Sigmoid colon (tissue), 7 donors: ENCODE measurements around the gene TAAR5. TPM values are rescaled to one million over a fixed set of nuclear protein-coding genes. Genes with fewer than 3 reads are reported as not detected.
"Not testable (repeated sequence)": the region's sequence is repeated elsewhere in the genome, so short reads cannot be mapped to it uniquely, and the experiment has no call there.

Experiments used
- DNase-seq: peaks from one replicate; pipeline ENCODE4 v3.0.0-alpha.2; 2019
- H3K27ac ChIP-seq, 4 donors: fragments of 200-600 bp; sonication (generic); one replicate each; pipeline ENCODE4 v1.5.1; 2016 to 2019; ENCODE audit warnings: mild to moderate bottlenecking in 1 of 4
- H3K27me3 ChIP-seq, 3 donors: fragments of 200-600 bp; sonication (generic); one replicate each; pipeline ENCODE4 v1.5.1; 2019; ENCODE audit warnings: mild to moderate bottlenecking in 1 of 3
- H3K36me3 ChIP-seq, 4 donors: fragments of 200-600 bp; sonication (generic); one replicate each; pipeline ENCODE4 v1.5.1; 2016 to 2019
- H3K4me1 ChIP-seq, 4 donors: fragments of 200-600 bp; sonication (generic); one replicate each; pipeline ENCODE4 v1.5.1; 2017 to 2019
- H3K4me3 ChIP-seq, 4 donors: fragments of 200-600 bp; sonication (generic); one replicate each; pipeline ENCODE4 v1.5.1; 2017 to 2019; ENCODE audit warnings: mild to moderate bottlenecking in 2 of 4, moderate library complexity in 1 of 4
- H3K9me3 ChIP-seq, 4 donors: fragments of 200-600 bp in 3 of 4; sonication (generic) in 3 of 4; one replicate each; pipeline versions ENCODE4 v1.5.1 to v1.6.1; 2013 to 2019
- CTCF ChIP-seq, 4 experiments: fragments of 450-650 bp in 3 of 4; fragments of 200-600 bp in 1 of 4; IDR thresholded peaks; one replicate each; pipeline ENCODE4 v1.5.1; 2016 to 2019; ENCODE audit warnings: antibody characterized with exemption in 4 of 4, mild to moderate bottlenecking in 3 of 4, moderate library complexity in 2 of 4
- EP300 ChIP-seq, 4 donors: sonication (generic); formaldehyde crosslinking; IDR thresholded peaks; one replicate each; pipeline ENCODE4 v1.6.1; 2017; ENCODE audit warnings: antibody characterized with exemption in 4 of 4
- POLR2A ChIP-seq, 2 donors: fragments of 450-650 bp; IDR thresholded peaks; one replicate each; pipeline ENCODE4 v1.6.1; 2016; ENCODE audit warnings: antibody characterized with exemption in 2 of 2, mild to moderate bottlenecking in 2 of 2, moderate library complexity in 2 of 2
- POLR2AphosphoS5 ChIP-seq, 4 donors: sonication (generic); formaldehyde crosslinking; IDR thresholded peaks; one replicate each; pipeline ENCODE4 v1.6.1; 2017; ENCODE audit warnings: antibody characterized with exemption in 4 of 4
- whole genome bisulfite sequencing, 2 donors: extraction: QIAGEN DNeasy Blood & Tissue Kit; methylation state at CpG; one replicate each; pipeline ENCODE4 v1.1.7; 2013; 5-methylcytosine and 5-hydroxymethylcytosine counted together
- intact Hi-C: fragments of 100-400 bp; cut with DNase I; formaldehyde crosslinking; loops from one replicate; pipeline ENCODE4 v1.15.1; 2023
- polyA plus RNA-seq, 3 donors: library from polyadenylated mRNA; stranded (reverse); fragments of 200-250 nt; gene quantifications; one replicate each; pipeline ENCODE4 v1.2.3, GENCODE V29; 2013
- total RNA-seq, 4 donors: library from RNA; depleted of rRNA; stranded (reverse); fragments of >200 nt; gene quantifications; one replicate each; pipeline ENCODE4 v1.1.0, GENCODE V29; 2016
- donor health status: healthy with polysubstance abuse.
- donor health status: Bipolar disorder and iron deficiency.
- donor health status: healthy.

TAAR5 gene
- total and polyA plus RNA-seq, 7 donors, result 0.60 TPM; not detected in 6

- intact Hi-C loops, result no loop called here
- no peak for DNase-seq
- TF ChIP-seq CTCF (IDR thresholded peaks at IDR 0.05) (no peak), POLR2AphosphoS5 (IDR thresholded peaks at IDR 0.05) (no peak), EP300 (IDR thresholded peaks at IDR 0.05) (no peak), POLR2A (IDR thresholded peaks at IDR 0.05) (no peak)
- Histone ChIP-seq H3K27me3 (no peaks in the 10 kb centered on the region), H3K4me3 (no peak overlapping the region), H3K9me3 (no peaks in the 10 kb centered on the region), H3K27ac (no peak overlapping the region), H3K4me1 (no peaks in the 10 kb centered on the region), H3K36me3 (no peaks in the 10 kb centered on the region)
- 95% methylated on average over 2 of the region's 2 CpGs for WGBS, 2 donors
Observed at GRCh38 chr6:132611616-132612015, 22.1 kb upstream of the TAAR5 start.

GRCh38 chr6:132607544-132608233, 18.1 kb upstream of the TAAR5 start:
- Histone ChIP-seq H3K36me3 (no peaks in the 10 kb centered on the region), H3K4me1 (no peaks in the 10 kb centered on the region), H3K4me3 (no peak overlapping the region), H3K27me3 (no peaks in the 10 kb centered on the region), H3K27ac (no peak overlapping the region), H3K9me3 (no peaks in the 10 kb centered on the region)
- WGBS, 2 donors, result 75 to 87% methylated on average over 5 of the region's 5 CpGs
- intact Hi-C loops, result no loop called here
- no peak for TF ChIP-seq POLR2A (IDR thresholded peaks at IDR 0.05)
- no peak for TF ChIP-seq EP300 (IDR thresholded peaks at IDR 0.05)
- no peak for DNase-seq

GRCh38 chr6:132604635-132605152, 15.2 kb upstream of the TAAR5 start:
- TF ChIP-seq POLR2AphosphoS5 (IDR thresholded peaks at IDR 0.05), result no peak
- TF ChIP-seq POLR2A (IDR thresholded peaks at IDR 0.05), result no peak
- no peak for TF ChIP-seq EP300 (IDR thresholded peaks at IDR 0.05)
- no peak for TF ChIP-seq CTCF (IDR thresholded peaks at IDR 0.05)
- no peak overlapping the region for H3K4me3 ChIP-seq
- DNase-seq, result no peak

GRCh38 chr6:132600900-132601299, 11.4 kb upstream of the TAAR5 start:
- DNase-seq, H3K4me3 ChIP-seq, H3K27ac ChIP-seq, H3K4me1 ChIP-seq, intact Hi-C loops, H3K9me3 ChIP-seq, H3K27me3 ChIP-seq, H3K36me3 ChIP-seq: not testable (repeated sequence)

More at GRCh38 chr6:132604635-132605152, 15.2 kb upstream of the TAAR5 start:
- Histone ChIP-seq H3K27me3 (no peaks in the 10 kb centered on the region), H3K27ac (no peak overlapping the region), H3K4me1 (no peaks in the 10 kb centered on the region), H3K9me3 (no peaks in the 10 kb centered on the region), H3K36me3 (no peaks in the 10 kb centered on the region)
- intact Hi-C loops, result no loop called here
- 69 to 79% methylated on average over 8 of the region's 8 CpGs for WGBS, 2 donors

- no peaks in the 10 kb centered on the region for H3K36me3 ChIP-seq
- no peak overlapping the region for H3K4me3 ChIP-seq
- no peaks in the 10 kb centered on the region for H3K4me1 ChIP-seq
- H3K27ac ChIP-seq, result no peak overlapping the region
- intact Hi-C loops, result no loop called here
- H3K9me3 ChIP-seq, result no peaks in the 10 kb centered on the region
- no peaks in the 10 kb centered on the region for H3K27me3 ChIP-seq
- WGBS, 2 donors, result 24 to 58% methylated on average over 3 of the region's 3 CpGs
- DNase-seq, result no peak
- no peak for TF ChIP-seq POLR2A (IDR thresholded peaks at IDR 0.05)
Observed at GRCh38 chr6:132598473-132598872, 8.9 kb upstream of the TAAR5 start.

- Histone ChIP-seq H3K4me3 (no peak overlapping the region), H3K27ac (no peak overlapping the region), H3K36me3 (no peaks in the 10 kb centered on the region), H3K4me1 (no peaks in the 10 kb centered on the region), H3K9me3 (no peaks in the 10 kb centered on the region), H3K27me3 (no peaks in the 10 kb centered on the region)
- intact Hi-C loops, result no loop called here
- 65 to 93% methylated on average over 6 of the region's 6 CpGs for WGBS, 2 donors
- no peak for DNase-seq
- TF ChIP-seq POLR2AphosphoS5 (IDR thresholded peaks at IDR 0.05) (no peak), POLR2A (IDR thresholded peaks at IDR 0.05) (no peak), CTCF (IDR thresholded peaks at IDR 0.05) (no peak), EP300 (IDR thresholded peaks at IDR 0.05) (no peak)
Observed at GRCh38 chr6:132596201-132596600, 6.7 kb upstream of the TAAR5 start.
